ENCODE results near the gene IGFBP5.
A peak's percentile ranks its signal among the peaks of the same experiment; 100 is the strongest.

Gene IGFBP5

DNA sequence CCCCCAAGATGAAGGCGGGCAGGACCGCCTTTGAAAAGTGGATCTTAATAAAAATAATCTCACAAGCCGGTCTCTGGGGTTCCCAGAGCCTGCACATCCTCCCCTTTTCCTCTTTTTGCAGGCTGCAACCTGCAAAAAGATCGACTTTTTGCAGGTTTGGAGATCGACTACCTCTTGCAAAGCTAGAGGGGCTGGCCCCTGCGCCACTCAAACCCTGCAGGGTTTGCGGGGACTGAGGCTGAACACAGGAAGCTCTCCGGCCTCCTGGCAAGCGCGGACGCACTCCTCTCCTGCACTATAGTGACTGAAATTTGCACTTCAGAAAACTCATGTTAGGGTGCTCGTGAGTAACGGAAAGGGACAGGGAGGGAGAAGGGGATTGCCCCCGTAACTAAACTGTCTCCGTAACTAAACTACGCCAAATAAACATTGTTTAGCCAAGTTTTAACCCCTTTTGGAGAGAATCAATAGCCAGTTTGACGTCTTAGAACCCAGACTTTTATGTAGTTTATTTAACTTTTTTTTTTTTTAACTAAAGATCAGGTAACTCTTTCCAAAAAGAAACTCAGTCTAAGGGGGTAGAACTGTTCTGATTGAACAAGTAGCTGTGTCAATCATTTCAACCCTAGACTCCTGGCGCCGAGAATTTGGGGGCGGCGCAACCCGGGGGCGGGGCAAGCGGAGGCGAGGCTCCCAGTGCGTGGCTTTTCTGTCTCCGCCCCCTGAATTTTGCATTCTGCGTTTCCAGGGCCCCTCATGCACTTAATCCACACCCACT, 2.5 kb downstream of the IGFBP5 start:
- no peak for DNase-seq (ENCODE audit: low read depth)
- TF ChIP-seq, protein P1, sequence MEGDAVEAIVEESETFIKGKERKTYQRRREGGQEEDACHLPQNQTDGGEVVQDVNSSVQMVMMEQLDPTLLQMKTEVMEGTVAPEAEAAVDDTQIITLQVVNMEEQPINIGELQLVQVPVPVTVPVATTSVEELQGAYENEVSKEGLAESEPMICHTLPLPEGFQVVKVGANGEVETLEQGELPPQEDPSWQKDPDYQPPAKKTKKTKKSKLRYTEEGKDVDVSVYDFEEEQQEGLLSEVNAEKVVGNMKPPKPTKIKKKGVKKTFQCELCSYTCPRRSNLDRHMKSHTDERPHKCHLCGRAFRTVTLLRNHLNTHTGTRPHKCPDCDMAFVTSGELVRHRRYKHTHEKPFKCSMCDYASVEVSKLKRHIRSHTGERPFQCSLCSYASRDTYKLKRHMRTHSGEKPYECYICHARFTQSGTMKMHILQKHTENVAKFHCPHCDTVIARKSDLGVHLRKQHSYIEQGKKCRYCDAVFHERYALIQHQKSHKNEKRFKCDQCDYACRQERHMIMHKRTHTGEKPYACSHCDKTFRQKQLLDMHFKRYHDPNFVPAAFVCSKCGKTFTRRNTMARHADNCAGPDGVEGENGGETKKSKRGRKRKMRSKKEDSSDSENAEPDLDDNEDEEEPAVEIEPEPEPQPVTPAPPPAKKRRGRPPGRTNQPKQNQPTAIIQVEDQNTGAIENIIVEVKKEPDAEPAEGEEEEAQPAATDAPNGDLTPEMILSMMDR (conservative IDR thresholded peaks at IDR 0.05; ENCODE audit: control insufficient read depth, insufficient read depth, low read depth, low read length), result no peak
- peak overlapping the region; percentile 23 for H3K4me3 ChIP-seq (ENCODE audit: control insufficient read depth, low read depth, low read length)

DNA sequence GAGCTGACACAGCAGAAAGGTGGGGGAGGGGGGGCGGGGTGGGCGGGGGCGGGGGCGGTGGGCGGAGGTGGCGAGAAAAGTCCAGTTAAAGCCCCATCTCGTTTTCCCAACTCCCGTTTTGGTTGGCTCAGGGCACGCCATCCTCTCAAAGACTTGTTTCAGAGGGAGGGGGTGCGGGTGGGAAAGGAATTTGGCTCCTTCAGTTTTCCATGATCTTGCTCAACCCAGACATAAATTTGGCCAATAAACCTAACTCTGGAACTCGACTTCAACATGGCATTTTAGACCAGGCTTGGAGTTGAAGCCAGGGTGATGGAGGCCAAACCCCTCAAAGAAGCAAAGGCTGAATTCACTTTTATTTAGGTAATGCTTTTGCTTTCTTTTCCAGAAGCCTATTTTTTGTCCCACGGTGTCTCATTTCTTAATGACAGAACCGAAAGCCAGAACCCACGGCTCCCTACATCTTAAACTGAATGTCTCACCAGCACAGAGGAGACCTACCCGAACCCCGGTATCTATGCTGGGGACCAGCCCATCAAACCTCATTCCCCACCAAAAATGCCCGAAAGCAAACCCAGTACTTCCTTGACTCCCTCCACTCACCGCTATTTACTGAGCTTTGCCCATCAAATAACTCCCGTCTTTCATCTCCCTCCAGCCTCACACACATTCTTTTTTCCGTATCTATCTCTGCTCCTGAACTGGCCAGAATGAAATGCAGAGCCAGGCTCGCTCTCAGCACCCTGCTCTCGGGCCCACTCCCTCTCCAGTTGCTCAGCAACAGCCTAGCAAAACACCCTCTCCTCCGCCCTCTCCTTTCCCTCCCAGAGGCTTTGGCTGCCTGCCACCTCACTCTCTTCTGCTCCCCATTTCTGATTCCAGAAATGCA, 4.3 kb downstream of the IGFBP5 start:
- TF ChIP-seq, protein P1 (conservative IDR thresholded peaks at IDR 0.05; ENCODE audit: control insufficient read depth, insufficient read depth, low read depth, low read length), result no peak
- DNase-seq (ENCODE audit: low read depth), result peak; percentile 30
- peak overlapping the region; percentile 7 for H3K4me3 ChIP-seq (ENCODE audit: control insufficient read depth, low read depth, low read length)

DNA sequence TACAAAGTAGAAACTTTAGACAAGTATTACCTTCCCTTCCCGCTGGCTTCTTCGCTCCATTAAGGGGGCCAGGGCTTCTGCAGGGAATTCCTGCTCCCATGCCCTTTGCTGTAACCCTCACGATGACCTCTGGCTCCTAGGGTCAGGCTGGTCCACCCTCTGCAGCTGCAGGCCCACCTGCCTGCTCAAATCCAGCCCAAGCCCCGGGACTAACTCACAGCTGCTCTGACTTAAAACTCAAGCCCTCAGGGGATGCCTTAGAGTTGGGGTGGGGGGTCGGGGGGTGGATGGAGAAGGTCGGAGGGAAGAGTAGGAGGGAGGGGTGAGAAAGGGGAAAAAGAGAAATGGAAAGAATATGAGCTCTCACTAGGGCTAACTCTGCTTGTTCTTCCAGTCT, 4.9 kb downstream of the IGFBP5 start:
- TF ChIP-seq, protein P1 (conservative IDR thresholded peaks at IDR 0.05; ENCODE audit: control insufficient read depth, insufficient read depth, low read depth, low read length), result no peak
- H3K4me3 ChIP-seq (ENCODE audit: control insufficient read depth, low read depth, low read length), result no peak overlapping the region
- no peak for DNase-seq (ENCODE audit: low read depth)

DNA sequence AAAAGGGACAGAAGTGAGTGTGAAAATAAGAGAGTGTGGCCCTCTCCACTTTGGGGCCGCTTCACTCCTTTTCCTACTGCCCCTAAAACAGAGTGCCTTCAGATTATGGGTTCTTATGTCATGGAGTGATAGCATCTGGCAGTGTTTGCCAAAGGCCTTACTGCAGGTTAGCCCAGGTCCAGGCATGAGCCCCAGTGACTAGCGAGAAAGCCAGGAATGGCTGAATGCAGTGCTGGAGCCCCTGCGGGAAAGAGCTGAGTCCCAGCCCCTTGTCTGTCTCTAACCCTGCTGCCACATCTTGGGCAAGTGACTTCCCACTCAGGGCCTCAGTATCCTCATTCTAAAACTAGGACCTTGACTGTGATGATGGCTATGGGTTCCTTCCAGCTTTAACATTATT, 6.0 kb downstream of the IGFBP5 start:
- DNase-seq (ENCODE audit: low read depth), result no peak
- H3K4me3 ChIP-seq (ENCODE audit: control insufficient read depth, low read depth, low read length), result no peak overlapping the region
- TF ChIP-seq, protein P1 (conservative IDR thresholded peaks at IDR 0.05; ENCODE audit: control insufficient read depth, insufficient read depth, low read depth, low read length), result no peak

- TF ChIP-seq, protein P1 (conservative IDR thresholded peaks at IDR 0.05; ENCODE audit: control insufficient read depth, insufficient read depth, low read depth, low read length), result no peak
- no peak overlapping the region for H3K4me3 ChIP-seq (ENCODE audit: control insufficient read depth, low read depth, low read length)
- DNase-seq (ENCODE audit: low read depth), result no peak
Observed at GRCh38 chr2:216688731-216689340, 6.5 kb downstream of the IGFBP5 start.

DNA sequence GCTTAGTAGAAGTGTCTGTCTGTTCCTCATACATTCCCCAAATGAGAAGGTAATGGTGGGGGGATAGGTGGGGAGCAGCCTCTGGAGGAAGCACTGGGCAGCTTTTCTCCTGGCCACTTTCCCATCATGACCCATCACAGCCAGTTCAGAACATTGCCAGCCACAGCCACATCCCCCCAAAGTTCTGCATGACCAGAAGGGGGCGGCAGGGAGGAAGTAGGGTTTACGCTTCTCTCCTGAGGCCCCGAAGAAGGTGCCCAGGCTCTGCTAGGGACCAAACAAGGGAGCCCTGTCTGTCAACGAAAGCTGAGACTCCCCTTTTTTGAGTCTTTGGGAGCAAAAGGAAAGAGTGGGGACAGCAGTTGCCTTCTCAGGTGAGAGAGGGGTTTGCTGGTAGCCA, 7.7 kb downstream of the IGFBP5 start:
- H3K4me3 ChIP-seq (ENCODE audit: control insufficient read depth, low read depth, low read length), result no peak overlapping the region
- TF ChIP-seq, protein P1 (conservative IDR thresholded peaks at IDR 0.05; ENCODE audit: control insufficient read depth, insufficient read depth, low read depth, low read length), result peak; percentile 40
- DNase-seq (ENCODE audit: low read depth), result no peak

All from fibroblast of mammary gland (primary cell).